Measurements from ENCODE around the gene FBXO40.

- TF ChIP-seq CTCF (IDR thresholded peaks at IDR 0.05; ENCODE audit: low read length) (no peak), EZH2 (IDR thresholded peaks at IDR 0.05; ENCODE audit: borderline replicate concordance, low read length) (no peak)
These were observed 18.7 kb upstream of the FBXO40 start for GRCh38 chr3:121574449-121574848.

All from OCI-LY1 (cell line).